Effector memory CD8-positive, alpha-beta T cell (primary cell): Measurements from ENCODE around the gene POLA2.

Source experiments
- ATAC-seq: fragments of 150-1000 bp; cut with Tn5 transposase; replicated peaks from 2 replicates; pipeline ENCODE4 v1.10.0; 2021; ENCODE audit warnings: mild to moderate bottlenecking, moderate library complexity
- DNase-seq, 3 experiments: peaks; one replicate each; pipeline ENCODE4 v3.0.0; 2021
- H3K27ac Mint-ChIP-seq, 2 donors: one replicate each; pipeline ENCODE4 v1.8.0; 2022; ENCODE audit warnings: mild to moderate bottlenecking in 2 of 2, mixed read lengths in 2 of 2, moderate library complexity in 2 of 2
- H3K27me3 Mint-ChIP-seq, 2 donors: one replicate each; pipeline ENCODE4 v1.8.0; 2022; ENCODE audit warnings: mixed read lengths in 2 of 2
- H3K36me3 Mint-ChIP-seq: one replicate; pipeline ENCODE4 v1.8.0; 2022; ENCODE audit warnings: mild to moderate bottlenecking, moderate library complexity, mixed read lengths; ENCODE audit not compliant: insufficient read depth
- H3K4me1 Mint-ChIP-seq, 2 donors: one replicate each; pipeline ENCODE4 v1.8.0; 2022; ENCODE audit warnings: low read depth in 2 of 2, mixed read lengths in 2 of 2
- H3K4me3 Mint-ChIP-seq, 2 donors: one replicate each; pipeline ENCODE4 v1.8.0; 2022; ENCODE audit warnings: mild to moderate bottlenecking in 2 of 2, mixed read lengths in 2 of 2, moderate library complexity in 2 of 2
- H3K9me3 Mint-ChIP-seq, 2 donors: one replicate each; pipeline ENCODE4 v1.8.0; 2022; ENCODE audit warnings: mixed read lengths in 2 of 2

The POLA2 gene

GRCh38 chr11:65298655-65299179 lies 37.0 kb downstream of the POLA2 start:
- H3K4me3 Mint-ChIP-seq = no peak overlapping the region
- H3K27ac Mint-ChIP-seq = no peak overlapping the region
- ATAC-seq (no peak), DNase-seq (no peak)
- no peaks in the 10 kb centered on the region for H3K27me3 Mint-ChIP-seq
- H3K9me3 Mint-ChIP-seq = no peaks in the 10 kb centered on the region
- no peaks in the 10 kb centered on the region for H3K4me1 Mint-ChIP-seq
- H3K36me3 Mint-ChIP-seq = peaks cover 14% of the 10 kb centered on the region

- Mint-ChIP-seq H3K27ac (no peak overlapping the region), H3K4me1 (no peaks in the 10 kb centered on the region)
- no peak for DNase-seq
Observed at GRCh38 chr11:65300621-65301275, 39.0 kb downstream of the POLA2 start.

GRCh38 chr11:65301491-65302329 lies 39.9 kb downstream of the POLA2 start:
- H3K36me3 Mint-ChIP-seq = peaks cover 4% of the 10 kb centered on the region
- no peak for DNase-seq
- no peak overlapping the region for H3K4me3 Mint-ChIP-seq
- no peaks in the 10 kb centered on the region for H3K9me3 Mint-ChIP-seq
- H3K27me3 Mint-ChIP-seq = no peaks in the 10 kb centered on the region
- ATAC-seq = no peak
- no peaks in the 10 kb centered on the region for H3K4me1 Mint-ChIP-seq
- H3K27ac Mint-ChIP-seq = no peak overlapping the region

More at GRCh38 chr11:65300621-65301275, 39.0 kb downstream of the POLA2 start:
- Mint-ChIP-seq H3K27me3 (no peaks in the 10 kb centered on the region), H3K36me3 (peaks cover 4% of the 10 kb centered on the region), H3K4me3 (no peak overlapping the region), H3K9me3 (no peaks in the 10 kb centered on the region)
- ATAC-seq = no peak

- DNase-seq = no peak
- Mint-ChIP-seq H3K9me3 (no peaks in the 10 kb centered on the region), H3K4me1 (no peaks in the 10 kb centered on the region), H3K4me3 (no peak overlapping the region), H3K36me3 (peaks cover 4% of the 10 kb centered on the region), H3K27me3 (no peaks in the 10 kb centered on the region), H3K27ac (peak overlapping the region in 1 of 2 donors; percentile 63)
- ATAC-seq = no peak
Observed at GRCh38 chr11:65303555-65303954, 41.8 kb downstream of the POLA2 start.

GRCh38 chr11:65304110-65304509 lies 42.3 kb downstream of the POLA2 start:
- H3K27ac Mint-ChIP-seq = peak overlapping the region in 1 of 2 donors; percentile 63
- H3K4me3 Mint-ChIP-seq = no peak overlapping the region
- no peaks in the 10 kb centered on the region for H3K9me3 Mint-ChIP-seq
- H3K36me3 Mint-ChIP-seq = peaks cover 2% of the 10 kb centered on the region
- ATAC-seq (no peak), DNase-seq (no peak)
- no peaks in the 10 kb centered on the region for H3K27me3 Mint-ChIP-seq
- no peaks in the 10 kb centered on the region for H3K4me1 Mint-ChIP-seq

GRCh38 chr11:65304613-65305012 lies 42.9 kb downstream of the POLA2 start:
- Mint-ChIP-seq H3K27ac (peak overlapping the region in 1 of 2 donors; percentile 30), H3K9me3 (no peaks in the 10 kb centered on the region), H3K4me1 (no peaks in the 10 kb centered on the region), H3K36me3 (no peaks in the 10 kb centered on the region), H3K4me3 (no peak overlapping the region), H3K27me3 (no peaks in the 10 kb centered on the region)
- DNase-seq (no peak), ATAC-seq (no peak)

GRCh38 chr11:65305501-65306268 lies 43.9 kb downstream of the POLA2 start:
- Mint-ChIP-seq H3K4me1 (no peaks in the 10 kb centered on the region), H3K27ac (no peak overlapping the region), H3K9me3 (no peaks in the 10 kb centered on the region)

GRCh38 chr11:65307298-65308229 lies 45.8 kb downstream of the POLA2 start:
- H3K36me3 Mint-ChIP-seq = peaks cover 1% of the 10 kb centered on the region
- no peak overlapping the region for H3K4me3 Mint-ChIP-seq
- H3K27ac Mint-ChIP-seq = no peak overlapping the region
- H3K4me1 Mint-ChIP-seq = no peaks in the 10 kb centered on the region
- DNase-seq (no peak), ATAC-seq (no peak)
- no peaks in the 10 kb centered on the region for H3K27me3 Mint-ChIP-seq
- H3K9me3 Mint-ChIP-seq = no peaks in the 10 kb centered on the region

More at GRCh38 chr11:65305501-65306268, 43.9 kb downstream of the POLA2 start:
- Mint-ChIP-seq H3K27me3 (no peaks in the 10 kb centered on the region), H3K36me3 (no peaks in the 10 kb centered on the region), H3K4me3 (no peak overlapping the region)
- no peak for DNase-seq
- no peak for ATAC-seq

GRCh38 chr11:65308281-65308891 lies 46.6 kb downstream of the POLA2 start:
- no peak for ATAC-seq
- H3K4me1 Mint-ChIP-seq = no peaks in the 10 kb centered on the region
- DNase-seq = no peak
- no peak overlapping the region for H3K4me3 Mint-ChIP-seq
- peaks cover 3% of the 10 kb centered on the region for H3K36me3 Mint-ChIP-seq
- H3K27ac Mint-ChIP-seq = no peak overlapping the region
- no peaks in the 10 kb centered on the region for H3K9me3 Mint-ChIP-seq
- peaks cover 0 to 2% of the 10 kb centered on the region in 2 donors for H3K27me3 Mint-ChIP-seq

GRCh38 chr11:65309006-65309405 lies 47.2 kb downstream of the POLA2 start:
- ATAC-seq = no peak
- H3K27ac Mint-ChIP-seq = no peak overlapping the region
- DNase-seq = no peak
- no peak overlapping the region for H3K4me3 Mint-ChIP-seq
- peaks cover 6% of the 10 kb centered on the region for H3K36me3 Mint-ChIP-seq
- peaks cover 4% of the 10 kb centered on the region in 2 donors for H3K4me1 Mint-ChIP-seq
- H3K9me3 Mint-ChIP-seq = no peaks in the 10 kb centered on the region
- peaks cover 0 to 8% of the 10 kb centered on the region in 2 donors for H3K27me3 Mint-ChIP-seq

- Mint-ChIP-seq H3K4me3 (no peak overlapping the region), H3K27ac (no peak overlapping the region), H3K36me3 (peaks cover 6% of the 10 kb centered on the region), H3K9me3 (no peaks in the 10 kb centered on the region), H3K4me1 (peaks cover 5 to 7% of the 10 kb centered on the region in 2 donors), H3K27me3 (peaks cover 0 to 11% of the 10 kb centered on the region in 2 donors)
- DNase-seq (no peak), ATAC-seq (no peak)
Observed at GRCh38 chr11:65310215-65310614, 48.5 kb downstream of the POLA2 start.

GRCh38 chr11:65310736-65311135 lies 49.0 kb downstream of the POLA2 start:
- no peaks in the 10 kb centered on the region for H3K9me3 Mint-ChIP-seq
- no peak overlapping the region for H3K27ac Mint-ChIP-seq

More at GRCh38 chr11:65310736-65311135, 49.0 kb downstream of the POLA2 start:
- peaks cover 0 to 11% of the 10 kb centered on the region in 2 donors for H3K27me3 Mint-ChIP-seq
- DNase-seq (no peak), ATAC-seq (no peak)
- no peak overlapping the region for H3K4me3 Mint-ChIP-seq
- H3K4me1 Mint-ChIP-seq = peaks cover 5 to 7% of the 10 kb centered on the region in 2 donors
- H3K36me3 Mint-ChIP-seq = peaks cover 6% of the 10 kb centered on the region
